Activated CD4-positive, alpha-beta T cell treated with anti-CD3 and anti-CD28 coated beads, Interleukin-2, amount 50 U/mL, for 1 hour (primary cell): Measurements from ENCODE around the gene MYCN.
"Not testable (repeated sequence)": the region's sequence is repeated elsewhere in the genome, so short reads cannot be mapped to it uniquely, and the experiment has no call there.

Experiments used
- DNase-seq: peaks from one replicate; pipeline ENCODE4 v3.0.0-alpha.2; 2020

Gene MYCN

DNA sequence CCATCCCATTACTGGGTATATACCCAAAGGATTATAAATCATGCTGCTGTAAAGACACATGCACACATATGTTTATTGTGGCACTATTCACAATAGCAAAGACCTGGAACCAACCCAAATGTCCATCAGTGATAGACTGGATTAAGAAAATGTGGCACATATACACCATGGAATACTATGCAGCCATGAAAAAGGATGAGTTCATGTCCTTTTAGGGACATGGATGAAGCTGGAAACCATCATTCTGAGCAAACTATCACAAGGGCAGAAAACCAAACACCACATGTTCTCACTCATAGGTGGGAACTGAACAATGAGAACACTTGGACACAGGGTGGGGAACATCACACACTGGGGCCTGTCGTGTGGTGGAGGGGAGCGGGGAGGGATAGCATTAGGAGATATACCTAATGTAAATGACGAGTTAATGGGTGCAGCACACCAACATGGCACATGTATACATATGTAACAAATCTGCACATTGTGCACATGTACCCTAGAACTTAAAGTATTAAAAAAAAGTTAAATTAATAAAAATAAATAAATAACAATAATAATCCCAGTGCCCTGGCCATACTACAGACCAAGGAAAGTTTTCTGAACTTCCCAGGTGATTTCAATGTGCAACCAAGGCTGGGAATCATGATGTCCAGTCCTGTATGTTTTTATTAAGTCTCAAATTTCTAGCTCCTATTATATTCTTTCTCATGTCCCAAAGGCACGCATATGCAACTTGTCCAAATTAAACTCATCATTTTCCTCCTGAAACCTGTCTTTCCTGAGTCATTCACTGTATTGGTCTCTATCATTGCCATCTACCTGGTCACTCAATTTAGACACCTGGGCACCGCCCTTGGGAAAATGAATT, 23.0 kb downstream of the MYCN start:
- DNase-seq: not testable (repeated sequence)

DNA sequence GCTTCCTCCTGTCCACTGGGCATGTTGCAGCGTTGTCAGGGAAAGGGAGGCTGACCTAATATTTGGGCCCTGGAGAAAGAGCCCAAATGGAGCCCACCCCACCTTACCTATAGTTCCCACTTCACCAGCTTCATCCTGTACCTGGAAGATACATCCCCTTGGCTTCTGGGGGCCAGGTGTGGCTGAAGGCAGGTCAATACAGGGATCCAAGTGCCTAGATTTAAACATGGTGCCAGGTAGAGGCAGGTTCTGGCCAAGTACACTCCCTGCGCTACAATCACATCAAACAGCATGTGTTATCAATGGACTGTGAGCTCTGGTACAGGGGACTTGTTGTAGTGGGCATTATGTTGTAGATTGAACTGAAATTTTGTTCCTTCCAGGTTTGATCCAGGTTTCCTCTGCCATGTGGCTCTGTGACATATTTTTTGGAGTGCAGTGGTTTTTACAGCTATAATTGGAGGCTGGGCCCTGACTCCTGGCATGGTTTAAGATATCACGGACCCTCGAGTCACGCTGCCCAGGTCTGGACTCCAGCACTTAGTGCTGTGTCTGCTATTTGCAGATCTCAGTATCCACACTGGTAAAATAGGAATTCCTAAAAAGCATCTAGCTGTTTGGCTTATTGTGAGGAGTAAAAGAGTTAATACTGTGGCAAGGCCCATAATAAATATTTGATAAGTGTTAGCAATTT, 23.8 kb downstream of the MYCN start:
- no peak for DNase-seq

DNA sequence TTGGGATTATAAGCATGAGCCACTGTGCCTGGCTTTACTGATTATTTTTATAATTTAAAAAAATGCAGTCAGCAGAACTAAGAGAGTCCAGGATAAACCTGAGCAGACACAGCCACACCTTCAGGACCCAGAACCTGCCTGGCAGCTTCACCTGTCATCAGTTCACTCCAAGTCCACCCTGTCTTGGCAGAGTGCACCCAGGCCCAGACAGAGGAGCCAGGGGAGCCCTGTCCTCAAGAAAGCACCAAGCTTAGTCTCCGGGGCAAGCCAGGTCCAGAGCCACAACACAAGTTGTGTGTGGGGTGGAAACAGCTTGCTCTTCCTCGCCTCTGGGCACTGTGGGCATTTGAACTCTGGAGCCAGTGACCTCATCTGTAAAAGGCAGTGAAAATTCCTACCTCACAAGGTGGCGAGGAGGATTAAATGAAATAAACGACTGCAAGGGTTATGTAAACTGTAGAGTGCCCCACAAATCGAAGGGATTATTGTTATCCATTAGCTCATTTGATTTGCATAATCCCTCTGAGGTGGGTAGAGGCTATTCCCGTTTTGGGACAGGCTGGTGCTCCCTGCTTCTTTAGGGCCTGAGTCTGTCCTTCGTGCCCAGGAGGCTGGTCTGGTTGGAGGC, 24.7 kb downstream of the MYCN start:
- no peak for DNase-seq

DNA sequence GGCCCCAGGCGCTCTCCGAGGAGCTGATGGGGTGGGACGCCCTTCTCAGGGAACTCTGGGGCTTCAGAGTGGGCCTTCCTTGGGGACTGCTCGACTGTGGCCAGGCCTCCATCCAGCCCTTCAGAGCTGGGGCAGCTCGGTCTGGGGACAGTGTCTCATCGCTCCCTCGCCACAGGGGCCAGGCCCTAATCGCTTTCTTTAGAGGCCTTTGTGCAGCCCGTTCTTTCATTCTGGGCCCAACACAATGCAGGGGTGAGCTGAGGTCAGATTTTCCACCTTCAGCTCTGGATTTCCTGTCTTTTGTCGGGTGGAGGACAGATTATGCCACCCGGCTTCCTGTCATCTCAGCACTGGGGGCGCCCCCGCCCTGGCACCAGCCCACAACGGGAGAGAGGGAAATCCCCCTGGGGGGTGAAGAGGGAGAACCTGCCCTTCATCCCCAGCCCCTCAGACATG, 25.2 kb downstream of the MYCN start:
- DNase-seq: peak; percentile 14

DNA sequence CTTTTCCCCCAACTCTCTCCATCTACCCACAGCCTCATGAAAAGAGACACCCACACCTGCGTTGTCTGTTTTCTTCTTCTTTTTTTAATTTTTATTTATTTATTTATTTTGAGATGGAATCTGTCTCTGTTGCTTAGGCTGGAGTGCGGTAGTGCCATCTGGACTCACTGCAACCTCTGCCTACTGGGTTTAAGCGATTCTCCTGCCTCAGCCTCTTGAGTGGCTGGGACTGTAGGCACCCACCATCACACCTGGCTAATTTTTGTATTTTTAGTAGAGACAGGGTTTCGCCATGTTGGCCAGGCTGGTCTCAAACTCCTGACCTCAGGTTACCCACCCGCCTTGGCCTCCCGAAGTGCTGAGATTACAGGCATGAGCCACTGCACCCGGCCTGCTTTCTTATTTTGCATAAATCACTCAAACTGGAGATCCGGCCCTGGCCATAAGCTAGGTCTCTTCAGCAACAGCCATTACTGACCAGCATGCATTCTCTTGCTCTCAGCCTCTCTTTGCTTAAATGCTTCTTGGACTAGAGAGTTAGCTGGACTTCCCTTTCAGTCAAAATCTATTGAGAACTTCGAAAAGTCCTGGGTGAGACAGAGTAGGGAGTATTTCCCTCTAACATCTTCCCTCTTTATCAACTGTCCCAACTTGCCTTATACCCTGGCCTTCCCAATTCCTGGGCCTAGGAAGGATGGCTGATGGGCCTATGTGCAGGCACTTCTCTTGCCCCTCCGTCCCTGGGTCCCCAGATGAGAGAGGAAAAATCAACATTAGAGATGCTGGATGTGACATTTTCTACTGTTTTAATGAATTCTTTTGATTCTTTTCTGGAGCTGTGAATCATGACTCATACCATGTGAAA, 27.3 kb downstream of the MYCN start:
- no peak for DNase-seq

DNA sequence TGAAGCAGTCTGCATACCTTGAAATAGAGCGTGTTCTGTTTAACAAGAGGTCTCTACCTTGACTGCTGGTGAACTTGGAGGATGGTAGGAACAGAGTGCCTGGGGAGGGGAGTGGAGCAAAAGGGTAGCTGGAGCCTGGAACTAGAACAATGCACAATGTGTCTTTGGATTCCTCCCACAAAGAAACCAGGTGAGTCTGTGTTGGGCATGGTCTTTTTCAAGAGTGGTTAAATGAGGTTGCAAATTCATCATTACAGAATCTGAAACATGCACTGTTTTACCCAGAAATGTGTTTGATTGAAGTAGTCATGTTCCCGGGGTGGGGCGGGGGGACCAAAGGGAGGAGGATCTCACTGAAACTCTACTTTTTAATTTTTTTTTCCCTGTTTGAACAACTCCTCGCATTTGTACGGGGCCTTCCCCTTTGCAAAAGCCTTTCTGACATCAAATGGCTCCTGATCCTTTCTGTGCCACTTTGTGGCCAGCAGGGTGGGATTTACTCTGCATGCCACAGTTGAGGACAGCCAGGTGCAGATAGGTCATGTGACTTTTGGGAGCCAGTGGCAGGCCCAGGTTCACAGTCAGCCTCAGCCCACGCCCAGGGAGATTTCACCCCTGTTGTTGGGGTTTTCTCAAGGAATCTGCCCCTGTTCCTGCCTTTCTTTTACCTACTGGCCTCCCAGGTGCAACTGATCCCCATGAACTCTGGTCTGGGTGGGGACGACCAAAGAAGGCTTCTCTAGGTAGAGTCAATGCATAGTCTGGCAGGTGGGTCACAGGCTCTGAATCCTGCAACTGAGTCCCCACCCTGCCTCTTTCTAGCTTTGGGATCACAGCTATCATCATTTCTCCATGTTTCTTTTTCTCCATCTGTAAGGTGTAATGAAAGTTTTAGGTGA, 28.2 kb downstream of the MYCN start:
- no peak for DNase-seq

DNA sequence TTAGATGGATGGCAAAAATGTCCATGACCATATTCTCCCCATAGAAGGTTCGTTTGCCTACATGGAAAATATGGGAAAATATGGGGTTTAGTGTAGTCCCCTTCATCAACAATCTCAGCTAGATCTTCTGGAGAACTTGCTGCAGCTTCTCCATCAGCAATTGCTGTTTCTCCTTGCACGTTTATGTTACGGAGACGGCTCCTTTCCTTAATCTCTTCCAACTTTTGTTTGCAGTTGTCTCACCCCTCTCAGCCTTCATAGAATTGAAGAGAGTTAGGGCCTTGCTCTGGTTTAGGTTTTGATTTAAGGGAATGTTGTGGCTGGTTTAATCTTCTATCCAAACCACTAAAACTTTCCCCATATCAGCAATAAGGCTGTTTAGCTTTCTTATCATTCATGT, 28.9 kb downstream of the MYCN start:
- no peak for DNase-seq

DNA sequence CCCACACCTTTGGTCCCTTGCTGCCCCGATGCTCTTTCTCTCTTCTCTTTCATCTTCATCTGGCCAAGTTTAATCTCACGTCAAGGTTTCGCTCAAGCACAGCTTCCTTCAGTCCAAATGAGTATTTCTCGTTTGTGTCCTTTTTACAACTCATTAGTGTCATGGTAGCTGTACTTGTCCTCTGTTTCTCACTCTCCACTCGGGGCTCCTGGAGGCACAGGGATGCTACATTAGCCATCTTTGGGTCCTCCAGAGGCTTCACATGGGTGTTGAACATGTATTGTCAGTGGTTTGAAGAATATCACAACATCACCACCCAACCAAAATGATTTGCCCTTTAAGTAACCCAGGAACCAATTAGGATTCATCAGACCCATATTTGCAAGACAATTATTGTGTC, 30.4 kb downstream of the MYCN start:
- no peak for DNase-seq

DNA sequence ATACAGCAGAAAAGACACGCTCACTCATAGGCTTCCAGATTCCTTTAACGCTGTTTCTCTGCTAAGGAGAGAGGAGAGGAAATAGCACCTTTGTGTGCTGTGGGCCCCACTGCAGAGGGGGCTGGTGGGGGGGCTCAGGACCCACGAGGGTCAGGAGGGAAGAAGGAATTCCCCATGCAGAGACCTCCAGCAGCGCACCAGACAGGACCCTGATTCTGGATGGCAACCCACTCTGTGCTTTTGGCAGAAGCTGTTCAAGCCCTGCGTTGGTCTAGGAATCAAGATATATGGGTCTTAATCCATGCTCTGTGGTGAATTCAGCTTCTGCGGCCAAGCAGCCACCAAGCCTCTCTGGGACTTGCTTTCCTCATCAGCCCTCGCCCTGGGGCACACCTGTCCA, 31.0 kb downstream of the MYCN start:
- no peak for DNase-seq

DNA sequence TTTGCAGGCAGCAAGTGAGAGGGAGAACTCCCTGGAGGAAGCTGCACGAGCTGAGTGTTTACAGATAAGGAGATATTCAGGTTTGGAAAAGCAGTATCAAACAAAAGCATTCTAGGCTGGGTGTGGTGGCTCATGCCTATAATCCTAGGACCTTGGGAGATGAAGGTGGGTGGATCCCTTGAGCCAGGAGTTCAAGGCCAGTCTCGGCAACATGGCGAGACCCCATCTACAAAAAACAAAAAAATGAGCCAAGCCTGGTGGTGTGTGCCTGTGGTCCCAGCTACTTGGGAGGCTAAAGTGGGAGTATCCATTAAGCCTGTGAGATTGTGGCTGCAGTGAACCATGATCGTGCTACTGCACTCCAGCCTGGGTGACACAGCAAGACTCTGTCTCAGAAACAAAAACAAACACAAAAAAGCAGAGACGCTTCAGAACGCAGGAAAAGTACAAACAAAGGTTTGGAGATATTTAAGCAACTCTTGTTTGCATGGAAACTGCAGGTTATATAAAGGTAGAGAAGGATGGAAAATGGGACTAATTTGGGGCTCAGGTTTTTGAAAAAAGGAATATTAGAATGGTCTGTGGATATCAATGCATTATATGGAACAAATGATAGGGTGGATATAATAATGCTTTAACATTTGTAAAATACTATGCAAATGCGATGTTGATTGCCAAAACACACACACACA, 31.6 kb downstream of the MYCN start:
- DNase-seq: no peak

DNA sequence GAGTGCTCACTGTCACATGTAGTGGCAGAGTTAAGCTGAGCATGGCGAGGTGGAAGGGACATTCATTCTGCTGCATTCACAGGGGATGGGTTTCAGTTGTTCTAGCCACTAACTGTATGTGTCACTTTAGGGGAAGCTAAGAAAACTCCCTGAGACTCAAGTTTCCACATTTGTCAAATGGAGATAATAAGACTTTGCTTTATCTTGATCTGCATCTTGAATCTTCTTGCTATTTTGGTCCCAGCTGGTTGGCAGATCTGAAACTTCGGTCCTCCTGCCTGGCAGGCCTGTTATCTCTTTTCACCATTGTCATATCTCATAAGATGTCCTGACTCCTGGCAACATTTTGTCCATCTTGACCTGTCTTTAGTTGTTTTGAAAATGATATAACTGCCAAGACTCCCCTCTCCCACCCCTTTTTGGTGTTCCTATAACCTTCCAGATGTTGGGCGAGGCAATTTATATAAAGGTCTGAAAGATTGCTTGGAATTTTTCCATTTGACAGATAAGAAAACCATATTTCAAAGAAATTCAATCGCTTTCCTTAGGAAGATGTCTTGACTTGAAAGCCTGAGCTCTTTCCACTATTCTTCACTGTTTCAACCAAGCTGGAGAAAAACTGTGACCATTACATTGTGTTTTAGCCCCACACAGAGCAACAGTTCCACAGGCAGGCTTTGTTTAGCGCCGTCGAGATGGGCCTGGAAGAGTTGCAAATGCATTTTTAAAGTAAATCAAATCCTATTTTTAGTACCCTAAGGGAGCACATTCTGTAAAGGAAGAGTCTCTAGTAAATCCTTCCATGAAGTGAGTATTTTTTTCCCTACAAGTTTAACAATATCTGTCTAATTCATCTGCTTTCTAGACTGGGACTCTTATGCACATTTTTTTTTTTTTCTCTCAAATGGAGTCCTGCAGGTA, 33.4 kb downstream of the MYCN start:
- DNase-seq: no peak

DNA sequence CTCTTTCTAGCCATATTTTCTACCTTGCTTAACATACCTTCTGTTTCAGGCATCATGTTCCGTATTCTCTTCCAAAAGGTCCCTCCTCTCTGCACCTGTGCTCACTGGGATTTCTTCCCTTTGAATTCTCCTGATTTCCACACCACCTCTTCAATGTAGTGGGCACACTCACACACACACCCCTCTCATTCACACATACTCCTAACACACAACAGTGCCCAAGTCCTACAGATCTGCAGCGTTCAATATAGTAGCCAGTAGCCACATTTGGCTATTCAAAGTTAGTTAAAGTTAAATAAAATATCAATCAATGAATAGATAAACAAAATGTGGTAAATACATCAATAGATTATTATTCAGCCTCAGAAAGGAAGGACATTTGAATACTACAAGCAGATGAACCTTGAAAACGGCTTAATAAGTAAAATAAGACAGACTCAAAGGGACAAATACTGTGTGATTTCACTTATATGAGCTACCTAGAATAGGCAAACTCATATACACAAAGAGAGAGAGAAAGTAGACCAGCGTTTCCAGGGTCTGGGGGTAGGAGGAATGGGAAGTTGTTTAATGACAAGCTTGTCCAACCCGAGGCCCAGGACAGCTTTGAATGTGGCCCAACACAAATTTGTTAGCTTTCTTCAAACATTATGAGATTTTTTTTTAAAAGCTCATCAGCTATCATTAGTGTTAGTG, 34.4 kb downstream of the MYCN start:
- no peak for DNase-seq

DNA sequence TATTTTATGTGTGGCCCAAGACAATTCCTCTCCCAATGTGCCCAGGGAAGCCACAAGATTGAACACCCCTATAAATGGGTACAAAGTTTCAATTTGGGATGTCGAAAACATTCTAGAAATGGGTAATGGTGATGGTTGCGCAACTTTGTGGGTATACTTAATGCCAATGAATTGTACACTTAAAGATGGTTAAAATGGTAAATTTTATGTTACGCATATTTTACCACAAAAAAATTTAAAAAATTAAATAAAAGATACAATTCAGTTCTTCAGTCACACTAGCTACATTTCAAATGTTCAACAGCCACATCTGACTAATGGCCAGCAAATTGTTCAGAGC, 34.9 kb downstream of the MYCN start:
- no peak for DNase-seq

DNA sequence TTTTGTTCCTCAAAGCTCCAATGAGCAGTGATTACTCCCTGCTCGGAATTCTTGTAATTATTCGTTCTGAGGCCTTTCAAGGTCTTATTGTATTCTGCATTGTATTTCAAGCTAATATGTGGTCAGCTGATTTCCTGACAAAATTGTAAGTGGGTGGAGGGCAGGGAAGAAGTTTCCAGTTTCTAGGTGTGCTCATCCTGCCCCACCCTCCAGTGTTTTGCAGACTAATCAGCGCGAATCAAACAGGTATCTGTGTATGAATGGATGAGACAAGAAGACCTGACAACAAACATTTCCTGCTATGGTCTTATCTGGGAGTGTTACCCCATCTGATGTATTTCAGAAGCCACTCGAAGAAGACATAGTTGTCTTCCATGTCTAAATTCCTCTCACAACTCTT, 35.3 kb downstream of the MYCN start:
- DNase-seq: no peak

DNA sequence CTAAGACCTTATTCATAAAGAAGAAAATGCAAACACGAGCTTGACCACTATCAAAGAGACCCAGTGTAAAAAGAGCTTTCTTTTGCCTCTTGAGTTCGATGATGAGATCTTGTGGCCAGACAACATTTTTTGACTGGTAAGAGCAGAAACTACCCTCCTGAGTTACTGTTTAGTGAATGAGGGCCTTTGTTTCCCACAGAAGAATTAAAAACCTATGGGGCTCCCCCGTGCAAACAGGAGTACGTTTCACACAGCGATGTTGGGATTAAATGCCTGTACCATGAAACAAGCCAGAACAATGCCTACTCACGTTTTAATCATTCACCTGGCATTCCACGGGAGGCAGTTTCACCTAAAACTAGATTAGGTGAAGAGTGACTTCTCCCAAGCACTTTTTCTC, 36.0 kb downstream of the MYCN start:
- no peak for DNase-seq

DNA sequence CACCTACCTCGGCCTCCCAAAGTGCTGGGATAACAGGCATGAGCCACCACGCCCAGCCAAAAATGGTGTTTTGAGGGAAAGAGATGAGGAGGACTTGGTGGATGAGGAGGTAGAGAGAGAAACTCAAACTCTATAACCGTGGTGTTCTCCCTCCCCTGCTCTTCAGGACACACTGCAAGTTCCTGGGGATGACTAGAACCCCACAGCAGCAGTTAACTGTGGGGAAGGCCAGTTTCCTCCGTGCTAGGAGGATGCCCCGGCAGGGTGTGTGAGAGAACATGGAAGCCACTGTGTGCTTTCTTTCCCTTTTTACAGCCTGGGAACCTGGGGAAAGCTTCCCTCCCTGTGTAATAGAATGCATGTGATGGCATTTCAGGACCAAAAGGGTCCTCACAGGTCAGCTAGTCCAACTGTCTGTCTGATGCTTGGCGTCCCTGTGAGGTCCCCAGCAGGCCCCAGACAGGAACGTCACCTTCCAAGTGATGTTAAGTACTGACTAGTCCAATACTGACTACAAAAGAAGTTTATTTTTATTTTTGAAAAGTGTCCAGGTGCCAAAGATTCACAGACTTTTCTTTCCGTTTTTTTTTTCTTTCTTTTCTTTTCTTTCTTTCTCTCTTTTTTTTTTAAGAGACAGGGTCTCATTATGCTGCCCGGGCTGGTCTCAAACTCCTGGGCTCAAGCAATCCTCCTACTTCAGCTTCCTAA, 38.9 kb downstream of the MYCN start:
- no peak for DNase-seq

DNA sequence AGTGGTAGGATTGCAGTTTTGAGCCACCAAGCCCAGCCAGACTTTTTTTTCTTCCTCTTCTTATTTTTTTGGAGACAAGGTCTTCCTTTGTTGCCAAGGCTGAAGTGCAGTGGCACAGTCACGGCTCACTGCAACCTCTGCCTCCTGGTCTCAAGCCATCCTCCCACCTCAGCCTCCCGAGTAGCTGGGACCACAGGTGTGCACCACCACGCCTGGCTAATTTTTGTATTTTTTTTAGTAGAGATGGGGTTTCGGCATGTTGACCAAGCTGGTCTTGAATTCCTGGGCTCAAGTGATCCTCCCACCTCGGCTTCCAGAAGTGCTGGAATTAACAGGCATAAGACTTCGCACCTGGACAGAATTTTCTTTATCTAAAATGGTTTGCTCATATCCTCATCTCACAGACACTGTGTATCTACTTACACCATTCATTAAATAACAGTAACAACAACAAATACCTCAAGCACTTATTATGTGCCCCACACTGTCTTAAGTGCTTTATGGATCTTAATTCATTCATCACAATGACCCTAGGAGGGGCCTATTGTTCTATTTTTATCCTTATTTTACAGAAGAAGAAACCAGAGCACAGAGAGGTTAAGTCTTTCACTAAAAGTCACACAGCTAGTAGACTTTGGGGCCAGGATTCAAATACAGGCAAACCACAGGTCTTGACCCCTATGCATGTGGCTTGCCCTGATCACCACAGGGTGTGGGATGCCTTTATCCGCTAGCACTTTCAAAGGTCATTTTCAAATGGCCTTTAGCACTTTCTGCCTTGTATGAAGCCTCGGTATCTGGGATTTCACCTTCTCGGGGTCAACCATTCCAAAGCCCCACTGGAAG, 39.6 kb downstream of the MYCN start:
- no peak for DNase-seq

DNA sequence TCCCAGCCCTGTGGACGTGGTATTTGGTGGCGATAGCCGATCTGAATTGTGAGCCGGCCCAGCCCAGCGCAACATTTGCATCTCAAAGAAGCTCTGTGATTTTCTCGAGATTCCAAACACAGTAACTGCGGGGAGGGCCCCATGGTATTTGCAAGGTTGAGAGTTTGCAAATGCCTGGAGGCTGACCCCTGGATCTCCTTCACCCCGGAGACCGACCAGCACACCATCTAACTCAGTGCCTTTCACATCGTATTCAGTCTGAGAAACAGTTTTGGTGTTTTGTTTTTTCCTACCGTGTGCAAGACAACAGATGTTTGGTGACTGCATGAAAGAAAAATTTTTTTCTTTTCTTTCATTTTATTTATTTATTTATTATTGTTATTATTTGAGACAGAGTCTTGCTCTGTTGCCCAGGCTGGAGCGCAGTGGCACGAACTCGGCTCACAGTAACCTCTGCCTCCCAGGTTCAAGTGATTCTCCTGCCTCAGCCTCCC, 40.3 kb downstream of the MYCN start:
- no peak for DNase-seq
